Measurements from ENCODE around the gene WDR62.

DNA sequence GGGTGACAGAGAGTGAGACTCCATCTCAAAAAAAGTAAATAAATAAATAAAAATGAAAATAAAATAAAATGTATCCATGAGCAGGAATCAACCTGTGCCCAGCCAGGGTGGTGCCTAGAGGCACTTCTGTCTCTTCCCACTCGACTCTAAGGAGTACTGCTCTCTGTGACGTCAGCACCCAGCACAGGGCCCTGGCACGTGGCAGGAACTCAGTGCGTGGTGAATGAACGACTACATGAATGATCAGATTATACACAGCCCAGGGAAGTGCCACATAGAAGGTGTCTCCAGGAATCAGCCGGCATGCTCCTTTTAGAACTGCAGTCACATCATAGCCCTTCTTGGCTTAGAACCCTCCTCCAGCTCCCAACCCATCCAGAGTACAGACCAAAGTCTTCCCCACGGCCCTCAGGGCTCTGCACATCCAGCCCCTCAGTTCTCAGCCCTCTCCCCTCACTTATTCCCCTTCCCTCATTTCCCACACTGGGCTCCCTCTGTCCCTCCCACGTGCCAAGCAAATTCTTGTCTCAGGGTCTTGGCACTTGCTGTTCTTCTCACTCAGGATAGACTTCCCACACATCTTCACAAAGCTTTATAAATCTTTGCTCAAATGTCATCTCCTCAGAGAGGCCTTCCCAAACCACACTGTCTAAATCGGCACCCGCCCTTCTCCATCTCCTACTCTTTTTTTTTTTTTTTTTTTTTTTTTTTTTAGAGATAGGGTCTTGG is 26.2 kb upstream of the WDR62 start:
- TF ChIP-seq POLR2A (IDR thresholded peaks at IDR 0.05), result no peak
- TF ChIP-seq, protein P1, sequence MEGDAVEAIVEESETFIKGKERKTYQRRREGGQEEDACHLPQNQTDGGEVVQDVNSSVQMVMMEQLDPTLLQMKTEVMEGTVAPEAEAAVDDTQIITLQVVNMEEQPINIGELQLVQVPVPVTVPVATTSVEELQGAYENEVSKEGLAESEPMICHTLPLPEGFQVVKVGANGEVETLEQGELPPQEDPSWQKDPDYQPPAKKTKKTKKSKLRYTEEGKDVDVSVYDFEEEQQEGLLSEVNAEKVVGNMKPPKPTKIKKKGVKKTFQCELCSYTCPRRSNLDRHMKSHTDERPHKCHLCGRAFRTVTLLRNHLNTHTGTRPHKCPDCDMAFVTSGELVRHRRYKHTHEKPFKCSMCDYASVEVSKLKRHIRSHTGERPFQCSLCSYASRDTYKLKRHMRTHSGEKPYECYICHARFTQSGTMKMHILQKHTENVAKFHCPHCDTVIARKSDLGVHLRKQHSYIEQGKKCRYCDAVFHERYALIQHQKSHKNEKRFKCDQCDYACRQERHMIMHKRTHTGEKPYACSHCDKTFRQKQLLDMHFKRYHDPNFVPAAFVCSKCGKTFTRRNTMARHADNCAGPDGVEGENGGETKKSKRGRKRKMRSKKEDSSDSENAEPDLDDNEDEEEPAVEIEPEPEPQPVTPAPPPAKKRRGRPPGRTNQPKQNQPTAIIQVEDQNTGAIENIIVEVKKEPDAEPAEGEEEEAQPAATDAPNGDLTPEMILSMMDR (IDR thresholded peaks at IDR 0.05), result no peak
